B cell (primary cell): ENCODE measurements around the gene POLR1G. TPM values are rescaled to one million over a fixed set of nuclear protein-coding genes. Genes with fewer than 3 reads are reported as not detected.

ENCODE experiments used
- ATAC-seq: fragments of 200-7000 bp; cut with Tn5 transposase; one replicate; pipeline ENCODE4 v1.10.0; 2021; ENCODE audit warnings: low read depth, mild to moderate bottlenecking, moderate number of reproducible peaks, moderate library complexity
- CTCF ChIA-PET: fragments of 350-600 bp; sonication (Branson Sonifier 250); formaldehyde crosslinking; loops from one replicate; lab custom pipeline; 2021; ENCODE audit warnings: antibody characterized with exemption, inconsistent platforms; lab: Charles Lee
- POLR2A ChIA-PET: fragments of 350-600 bp; sonication (Branson Sonifier 250); formaldehyde crosslinking; loops from one replicate; lab custom pipeline; 2021; ENCODE audit warnings: antibody characterized with exemption; lab: Charles Lee
- DNase-seq: peaks from one replicate; pipeline ENCODE4 v3.0.0; 2013
- H2AFZ ChIP-seq: 2 replicates; pipeline ENCODE4 v1.6.1; 2012; ENCODE audit warnings: mild to moderate bottlenecking, low read depth, low read length; ENCODE audit not compliant: insufficient read depth, poor library complexity, severe bottlenecking
- H3K27ac ChIP-seq, 2 donors: 1 replicate in 1 of 2; 2 replicates in 1 of 2; pipeline ENCODE4 v1.5.1; 2012 to 2013; ENCODE audit warnings: low read length in 2 of 2, mild to moderate bottlenecking in 2 of 2, moderate library complexity in 1 of 2
- H3K27me3 ChIP-seq, 4 experiments: fragments of 200-600 bp in 1 of 4; sonication (generic) in 1 of 4; replicated peaks in 1 of 4; 1 replicate in 2 of 4; 2 replicates in 2 of 4; pipeline versions ENCODE4 v1.6.1 to v1.7.0; 2013 to 2016; ENCODE audit warnings: low read length in 3 of 4, mild to moderate bottlenecking in 2 of 4, mixed read lengths in 1 of 4, moderate library complexity in 1 of 4; ENCODE audit not compliant: insufficient read depth in 4 of 4, control insufficient read depth in 3 of 4; ENCODE audit errors: control extremely low read depth in 1 of 4
- H3K36me3 ChIP-seq, 2 experiments: replicated peaks in 1 of 2; 1 replicate in 1 of 2; 2 replicates in 1 of 2; pipeline versions ENCODE4 v1.6.1 to v1.7.1; 2013; ENCODE audit warnings: low read length in 1 of 2; ENCODE audit not compliant: insufficient read depth in 2 of 2, control insufficient read depth in 1 of 2; ENCODE audit errors: control extremely low read depth in 1 of 2, extremely low read depth in 1 of 2
- H3K4me1 ChIP-seq, 2 donors: fragments of 200-600 bp in 1 of 2; sonication (generic) in 1 of 2; 1 replicate in 1 of 2; 2 replicates in 1 of 2; pipeline versions ENCODE4 v1.5.1 to v1.6.1; 2013 to 2017; ENCODE audit warnings: low read length in 2 of 2; ENCODE audit not compliant: control insufficient read depth in 2 of 2, insufficient read depth in 2 of 2
- H3K4me2 ChIP-seq: replicated peaks from 2 replicates; pipeline ENCODE3; 2012; ENCODE audit warnings: mild to moderate bottlenecking, low read depth, low read length; ENCODE audit not compliant: poor library complexity, severe bottlenecking
- H3K4me3 ChIP-seq, 5 experiments: fragments of 200-600 bp in 1 of 5; sonication (generic) in 1 of 5; 1 replicate in 3 of 5; 2 replicates in 2 of 5; pipeline versions ENCODE4 v1.5.1 to v1.7.0; 2011 to 2016; ENCODE audit warnings: low read length in 4 of 5, mild to moderate bottlenecking in 4 of 5, low read depth in 2 of 5, control low read depth in 1 of 5, moderate library complexity in 1 of 5; ENCODE audit not compliant: insufficient read depth in 1 of 5; ENCODE audit errors: control extremely low read depth in 1 of 5, extremely low read depth in 1 of 5
- H3K79me2 ChIP-seq: fragments of 200-600 bp; sonication (generic); one replicate; pipeline ENCODE4 v1.6.0; 2016; ENCODE audit warnings: low read length; ENCODE audit not compliant: control insufficient read depth, insufficient read depth
- H3K9ac ChIP-seq: fragments of 200-600 bp; sonication (generic); 2 replicates; pipeline ENCODE4 v1.6.1; 2017; ENCODE audit warnings: mild to moderate bottlenecking, low read length, moderate library complexity
- H3K9me3 ChIP-seq, 3 donors: one replicate each; pipeline versions ENCODE4 v1.6.1 to v1.7.1; 2013; ENCODE audit warnings: low read length in 2 of 3; ENCODE audit not compliant: control insufficient read depth in 2 of 3, insufficient read depth in 1 of 3; ENCODE audit errors: control extremely low read depth in 1 of 3
- H4K20me1 ChIP-seq: 2 replicates; pipeline ENCODE4 v1.6.0; 2012; ENCODE audit warnings: mild to moderate bottlenecking, low read length; ENCODE audit not compliant: insufficient read depth, control insufficient read depth, poor library complexity, severe bottlenecking
- H3K27ac Mint-ChIP-seq: one replicate; pipeline ENCODE4 v1.8.0; 2021; ENCODE audit warnings: mixed read lengths
- H3K27me3 Mint-ChIP-seq: one replicate; pipeline ENCODE4 v1.8.0; 2021; ENCODE audit warnings: mixed read lengths
- H3K4me1 Mint-ChIP-seq: one replicate; pipeline ENCODE4 v1.8.0; 2021; ENCODE audit warnings: mixed read lengths
- H3K4me3 Mint-ChIP-seq: one replicate; pipeline ENCODE4 v1.8.0; 2021; ENCODE audit warnings: mixed read lengths
- H3K9me3 Mint-ChIP-seq: one replicate; pipeline ENCODE4 v1.8.0; 2022; ENCODE audit warnings: mixed read lengths; ENCODE audit not compliant: insufficient read depth
- EZH2 ChIP-seq: IDR thresholded peaks from 2 replicates; pipeline ENCODE4 v1.6.1; 2012; ENCODE audit warnings: borderline replicate concordance, low read depth, mild to moderate bottlenecking, moderate library complexity, low read length; ENCODE audit not compliant: insufficient read depth, poor library complexity, severe bottlenecking
- WGBS: methylation state at CpG from one replicate; pipeline ENCODE4 v1.1.5; 2013; ENCODE audit warnings: missing lambda C conversion rate; ENCODE audit not compliant: insufficient coverage; 5-methylcytosine and 5-hydroxymethylcytosine counted together
- intact Hi-C: fragments of 100-400 bp; cut with micrococcal nuclease; formaldehyde crosslinking; loops from one replicate; pipeline ENCODE4 v1.10.0; 2022
- polyA plus RNA-seq: library from polyadenylated mRNA; depleted of rRNA; stranded (reverse); fragments of >200 nt; gene quantifications from 2 replicates; pipeline ENCODE4 v1.2.3, GENCODE V29; 2012
- total RNA-seq, 2 donors: library from RNA; stranded (reverse); fragments of 120-200 nt in 1 of 2; gene quantifications; 1 replicate in 1 of 2; 2 replicates in 1 of 2; pipeline versions ENCODE4 v1.2.3 to v1.2.4, GENCODE V29; 2013 to 2022
- TF ChIP-seq, protein P1 (sequence below): fragments of 200-600 bp; IDR thresholded peaks from one replicate; pipeline ENCODE4 v1.8.0; 2022; ENCODE audit warnings: antibody characterized with exemption, mild to moderate bottlenecking

Gene POLR1G
- total and polyA plus RNA-seq, 2 donors (not counting 1 experiment from before 2014, with no cell fraction given) = 2.1 to 4.3 TPM

DNA sequence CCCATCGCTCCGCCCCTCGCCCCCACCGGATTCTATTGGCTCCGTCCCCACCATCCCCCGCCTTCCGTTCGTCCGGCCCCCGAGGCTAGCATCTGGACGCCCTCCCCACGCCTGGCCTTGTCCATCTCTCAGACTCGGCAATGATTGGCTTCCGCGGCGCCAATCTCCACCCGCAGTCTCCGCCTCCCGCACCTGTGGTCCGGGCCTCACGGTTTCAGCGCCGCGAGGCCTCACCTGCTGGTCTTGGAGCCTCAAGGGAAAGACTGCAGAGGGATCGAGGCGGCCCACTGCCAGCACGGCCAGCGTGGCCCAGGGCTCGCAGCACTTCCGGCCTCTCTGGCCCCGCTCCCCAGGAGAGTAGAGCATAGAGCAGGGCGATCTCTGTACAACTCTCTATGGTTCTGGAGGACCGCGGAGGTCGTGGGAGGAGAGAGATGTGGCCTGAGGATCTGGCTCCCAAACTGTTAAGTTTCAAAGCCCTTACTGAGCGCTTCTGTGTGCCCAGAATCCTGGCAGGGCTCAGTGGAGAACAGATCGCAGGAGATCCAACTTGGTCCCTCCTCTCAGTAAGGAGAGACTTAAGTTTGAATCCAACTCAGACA, 17.2 kb downstream of the POLR1G start, which contains the start of gene ERCC1:
ERCC1 (minus strand) TSS at position 329 of the 602 bp plus-strand sequence. CDS start 543 bp downstream, outside the sequence.
- POLR2A ChIA-PET = interaction anchor here (0.5 kb wide), 1 partner anchor 44 kb away, joined by 4 read pairs; the partner anchor contains the start of gene FOSB
- H3K9ac ChIP-seq = peak within 1 kb of the TSS; percentile 77
- peak within 1 kb of the TSS; percentile 88 for H3K4me2 ChIP-seq
- peak within 1 kb of the TSS; percentile 64 to 73 for H3K27ac ChIP-seq
- H3K4me3 ChIP-seq = peak within 1 kb of the TSS; percentile 26 to 77 (median 69)
- no peaks in the 10 kb centered on the region for H3K9me3 ChIP-seq
- H4K20me1 ChIP-seq = peaks cover 5% of the 10 kb centered on the region
- peak; percentile 87 for DNase-seq
- H3K27me3 ChIP-seq = peaks cover 0 to 11% (median 4%) of the 10 kb centered on the region in 4 experiments
- peaks cover 58% of the 10 kb centered on the region for H3K4me1 Mint-ChIP-seq
- H3K27me3 Mint-ChIP-seq = peaks cover 11% of the 10 kb centered on the region
- peak; percentile 79 for ATAC-seq
- peaks cover 23% of the 10 kb centered on the region for H3K79me2 ChIP-seq
- H3K4me3 Mint-ChIP-seq = peak within 1 kb of the TSS; percentile 97
- intact Hi-C loops = loop anchor here (1.0 to 2.0 kb wide), 2 partner anchors 15 to 17 kb away; partner anchors contain the start of gene POLR1G
- peaks cover 0 to 12% of the 10 kb centered on the region in 2 experiments for H3K36me3 ChIP-seq
- H3K9me3 Mint-ChIP-seq = no peaks in the 10 kb centered on the region
- CTCF ChIA-PET = interaction anchor here (1.1 to 2.8 kb wide), 5 partner anchors 16 to 138 kb away, joined by 3 to 17 read pairs (median 5); no protein-coding TSS in a partner anchor
- under 1% methylated on average over 37 of the region's 37 CpGs for WGBS
- TF ChIP-seq, protein P1, sequence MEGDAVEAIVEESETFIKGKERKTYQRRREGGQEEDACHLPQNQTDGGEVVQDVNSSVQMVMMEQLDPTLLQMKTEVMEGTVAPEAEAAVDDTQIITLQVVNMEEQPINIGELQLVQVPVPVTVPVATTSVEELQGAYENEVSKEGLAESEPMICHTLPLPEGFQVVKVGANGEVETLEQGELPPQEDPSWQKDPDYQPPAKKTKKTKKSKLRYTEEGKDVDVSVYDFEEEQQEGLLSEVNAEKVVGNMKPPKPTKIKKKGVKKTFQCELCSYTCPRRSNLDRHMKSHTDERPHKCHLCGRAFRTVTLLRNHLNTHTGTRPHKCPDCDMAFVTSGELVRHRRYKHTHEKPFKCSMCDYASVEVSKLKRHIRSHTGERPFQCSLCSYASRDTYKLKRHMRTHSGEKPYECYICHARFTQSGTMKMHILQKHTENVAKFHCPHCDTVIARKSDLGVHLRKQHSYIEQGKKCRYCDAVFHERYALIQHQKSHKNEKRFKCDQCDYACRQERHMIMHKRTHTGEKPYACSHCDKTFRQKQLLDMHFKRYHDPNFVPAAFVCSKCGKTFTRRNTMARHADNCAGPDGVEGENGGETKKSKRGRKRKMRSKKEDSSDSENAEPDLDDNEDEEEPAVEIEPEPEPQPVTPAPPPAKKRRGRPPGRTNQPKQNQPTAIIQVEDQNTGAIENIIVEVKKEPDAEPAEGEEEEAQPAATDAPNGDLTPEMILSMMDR = no peak
- TF ChIP-seq EZH2 = no peak
- peaks cover 36 to 62% of the 10 kb centered on the region in 2 donors for H3K4me1 ChIP-seq
- H2AFZ ChIP-seq = peak within 1 kb of the TSS; percentile 91
- H3K27ac Mint-ChIP-seq = peak within 1 kb of the TSS; percentile 94
